ENCODE measurements around the gene GJD2. TPM values are rescaled to one million over a fixed set of nuclear protein-coding genes. Genes with fewer than 3 reads are reported as not detected.

Gene GJD2
- total and polyA plus RNA-seq, 12 donors = 0.33 to 9.1 (median 2.0) TPM; not detected in 4

DNA sequence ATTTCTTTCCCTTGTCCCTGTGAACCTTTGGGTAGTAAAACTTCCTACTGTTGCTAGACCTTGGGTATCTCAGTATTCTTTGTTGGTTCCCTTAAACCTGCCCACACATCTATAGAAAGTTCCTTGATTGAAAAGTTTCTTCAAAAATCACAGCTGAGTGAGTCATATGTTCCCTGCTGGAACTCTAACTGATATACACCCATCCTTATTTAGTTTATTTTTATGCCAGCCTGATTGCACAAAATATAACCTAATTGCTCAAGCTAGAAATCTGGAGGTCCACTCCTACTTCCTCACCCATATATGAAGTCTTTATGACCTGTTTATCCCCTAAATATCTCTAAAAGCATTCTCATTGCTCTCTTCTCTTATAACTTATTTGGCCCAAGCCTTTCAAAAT is 13.7 kb upstream of the GJD2 start:
- Histone ChIP-seq H3K27me3 (no peaks in the 10 kb centered on the region), H3K27ac (no peak overlapping the region), H3K4me3 (no peak overlapping the region), H3K36me3 (replicated peaks in 1 of 2) (no peaks in the 10 kb centered on the region), H3K9me3 (replicated peaks in 1 of 3) (no peaks in the 10 kb centered on the region), H3K4me1 (replicated peaks in 1 of 2) (no peaks in the 10 kb centered on the region)
- no peak for TF ChIP-seq POLR2A (IDR thresholded peaks at IDR 0.05)
- TF ChIP-seq, protein P1, sequence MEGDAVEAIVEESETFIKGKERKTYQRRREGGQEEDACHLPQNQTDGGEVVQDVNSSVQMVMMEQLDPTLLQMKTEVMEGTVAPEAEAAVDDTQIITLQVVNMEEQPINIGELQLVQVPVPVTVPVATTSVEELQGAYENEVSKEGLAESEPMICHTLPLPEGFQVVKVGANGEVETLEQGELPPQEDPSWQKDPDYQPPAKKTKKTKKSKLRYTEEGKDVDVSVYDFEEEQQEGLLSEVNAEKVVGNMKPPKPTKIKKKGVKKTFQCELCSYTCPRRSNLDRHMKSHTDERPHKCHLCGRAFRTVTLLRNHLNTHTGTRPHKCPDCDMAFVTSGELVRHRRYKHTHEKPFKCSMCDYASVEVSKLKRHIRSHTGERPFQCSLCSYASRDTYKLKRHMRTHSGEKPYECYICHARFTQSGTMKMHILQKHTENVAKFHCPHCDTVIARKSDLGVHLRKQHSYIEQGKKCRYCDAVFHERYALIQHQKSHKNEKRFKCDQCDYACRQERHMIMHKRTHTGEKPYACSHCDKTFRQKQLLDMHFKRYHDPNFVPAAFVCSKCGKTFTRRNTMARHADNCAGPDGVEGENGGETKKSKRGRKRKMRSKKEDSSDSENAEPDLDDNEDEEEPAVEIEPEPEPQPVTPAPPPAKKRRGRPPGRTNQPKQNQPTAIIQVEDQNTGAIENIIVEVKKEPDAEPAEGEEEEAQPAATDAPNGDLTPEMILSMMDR (IDR thresholded peaks at IDR 0.05) = no peak
- DNase-seq = no peak
- intact Hi-C loops (cut with DNase I) = no loop called here

DNA sequence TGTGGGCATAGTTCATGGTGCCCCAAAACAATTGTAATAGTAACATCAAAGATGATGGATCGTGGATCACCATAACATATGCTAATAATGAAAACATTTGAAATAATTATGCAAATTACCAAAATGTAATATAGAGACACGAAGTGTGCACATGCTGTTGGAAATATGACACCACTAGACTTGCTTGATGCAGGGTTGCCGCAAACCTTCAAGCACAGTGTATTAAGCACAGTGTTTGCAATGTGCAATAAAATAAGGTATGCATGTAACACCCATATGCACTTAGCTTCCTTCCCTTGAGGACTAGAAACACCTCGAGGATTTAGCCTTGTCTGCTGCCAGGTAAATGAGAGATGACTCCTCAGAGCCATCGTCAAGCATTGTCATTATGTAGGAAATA is 10.9 kb upstream of the GJD2 start:
- no peaks in the 10 kb centered on the region for H3K4me1 ChIP-seq (replicated peaks in 1 of 2)
- no peak overlapping the region for H3K4me3 ChIP-seq
- H3K27me3 ChIP-seq = no peaks in the 10 kb centered on the region
- intact Hi-C loops (cut with DNase I) = no loop called here
- H3K9me3 ChIP-seq (replicated peaks in 1 of 3) = no peaks in the 10 kb centered on the region
- H3K27ac ChIP-seq = no peak overlapping the region
- WGBS, 4 donors = 67 to 80% (median 77%) methylated on average over 5 of the region's 5 CpGs
- no peak for TF ChIP-seq POLR2A (IDR thresholded peaks at IDR 0.05)
- TF ChIP-seq, protein P1 (IDR thresholded peaks at IDR 0.05) = no peak
- DNase-seq = no peak
- no peaks in the 10 kb centered on the region for H3K36me3 ChIP-seq (replicated peaks in 1 of 2)

DNA sequence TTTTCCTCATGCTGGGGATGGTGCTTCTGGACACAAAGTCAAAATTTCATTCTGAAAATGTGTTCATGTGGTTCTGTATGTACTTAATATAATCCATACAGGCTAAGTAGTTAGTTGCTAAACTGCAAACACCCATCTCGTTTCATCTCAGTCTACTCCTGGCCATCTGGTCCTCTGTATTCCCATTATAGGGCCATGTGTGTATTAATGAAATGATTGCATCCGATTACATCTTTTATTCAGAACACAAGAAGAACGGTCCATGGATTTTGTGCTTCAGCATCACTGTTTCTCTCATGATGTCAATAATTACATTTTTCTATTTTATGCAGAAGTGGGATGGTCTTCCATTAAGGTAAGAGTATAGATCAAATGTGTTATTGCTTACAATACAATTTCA is 6.1 kb upstream of the GJD2 start:
- Histone ChIP-seq H3K36me3 (replicated peaks in 1 of 2) (no peaks in the 10 kb centered on the region), H3K27ac (no peak overlapping the region), H3K4me1 (replicated peaks in 1 of 2) (no peaks in the 10 kb centered on the region), H3K4me3 (no peak overlapping the region), H3K27me3 (peaks cover 3% of the 10 kb centered on the region), H3K9me3 (replicated peaks in 1 of 3) (no peaks in the 10 kb centered on the region)
- TF ChIP-seq POLR2A (IDR thresholded peaks at IDR 0.05) = no peak
- TF ChIP-seq, protein P1 (IDR thresholded peaks at IDR 0.05) = no peak
- DNase-seq = no peak
- 43 to 69% (median 61%) methylated on average over 3 of the region's 3 CpGs for WGBS, 4 donors
- intact Hi-C loops (cut with DNase I) = no loop called here

DNA sequence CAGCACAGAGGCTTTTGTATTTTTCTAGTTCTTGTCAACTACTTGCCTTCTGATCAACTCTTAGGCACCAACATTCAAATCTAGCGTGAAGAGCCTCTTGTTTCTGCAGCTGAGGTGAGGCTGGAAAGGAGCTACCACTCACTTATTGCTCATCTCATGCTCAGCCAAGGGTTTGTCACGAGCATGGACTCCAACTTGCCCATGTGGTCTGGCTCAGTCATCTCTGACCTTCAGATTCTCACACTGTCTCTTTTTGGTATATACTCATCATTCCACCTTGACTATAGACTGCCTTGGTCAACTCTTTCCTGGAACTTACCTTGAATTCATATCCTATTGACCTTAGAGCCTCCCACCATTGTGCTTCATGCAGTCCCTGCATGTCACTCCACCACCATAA is 5.2 kb upstream of the GJD2 start:
- no peaks in the 10 kb centered on the region for H3K9me3 ChIP-seq (replicated peaks in 1 of 3)
- no peaks in the 10 kb centered on the region for H3K36me3 ChIP-seq (replicated peaks in 1 of 2)
- no peak overlapping the region for H3K27ac ChIP-seq
- H3K27me3 ChIP-seq = peaks cover 10% of the 10 kb centered on the region
- no peak for DNase-seq
- no peak overlapping the region for H3K4me3 ChIP-seq
- WGBS, 4 donors = 43 to 65% (median 55%) methylated on average over 2 of the region's 2 CpGs
- intact Hi-C loops (cut with DNase I) = no loop called here
- TF ChIP-seq, protein P1 (IDR thresholded peaks at IDR 0.05) = no peak
- no peak for TF ChIP-seq POLR2A (IDR thresholded peaks at IDR 0.05)
- peaks cover 0 to under 1% of the 10 kb centered on the region in 2 donors for H3K4me1 ChIP-seq (replicated peaks in 1 of 2)

All from adrenal gland (tissue), 12 donors.